Left renal cortex interstitium (tissue), 4 donors: Measurements from ENCODE around the gene RSBN1. TPM values are rescaled to one million over a fixed set of nuclear protein-coding genes. Genes with fewer than 3 reads are reported as not detected.
"Not testable (repeated sequence)": the region's sequence is repeated elsewhere in the genome, so short reads cannot be mapped to it uniquely, and the experiment has no call there.

Source experiments
- DNase-seq, 4 donors: peaks; one replicate each; pipeline ENCODE4 v3.0.0-alpha.2; 2013; ENCODE audit warnings: low read depth in 4 of 4, low spot score in 2 of 4, missing footprints in 1 of 4
- polyA plus RNA-seq, 4 donors: library from polyadenylated mRNA; unstranded; fragments of 120-200 nt; gene quantifications; one replicate each; pipeline ENCODE4 v1.2.1, GENCODE V29; 2013; ENCODE audit not compliant: insufficient read length in 4 of 4

The RSBN1 gene
- polyA plus RNA-seq, 4 donors = 21.8 to 31.1 (median 26.4) TPM

GRCh38 chr1:113749402-113749801, 62.9 kb downstream of the RSBN1 start:
- no peak for DNase-seq

- DNase-seq = no peak
Observed at GRCh38 chr1:113747376-113747775, 64.9 kb downstream of the RSBN1 start.

- no peak for DNase-seq
Observed at GRCh38 chr1:113745425-113745824, 66.9 kb downstream of the RSBN1 start.

GRCh38 chr1:113744114-113744513, 68.2 kb downstream of the RSBN1 start:
- DNase-seq = no peak

GRCh38 chr1:113742515-113742914, 69.8 kb downstream of the RSBN1 start:
- no peak for DNase-seq

- no peak for DNase-seq
Observed at GRCh38 chr1:113734357-113735055, 77.8 kb downstream of the RSBN1 start.

- no peak for DNase-seq
Observed at GRCh38 chr1:113732802-113733201, 79.5 kb downstream of the RSBN1 start.

GRCh38 chr1:113721010-113721409, 91.3 kb downstream of the RSBN1 start:
- DNase-seq = no peak

- not testable (repeated sequence) for DNase-seq
Observed at GRCh38 chr1:113718621-113719020, 93.7 kb downstream of the RSBN1 start.

- not testable (repeated sequence) for DNase-seq
Observed at GRCh38 chr1:113717506-113717905, 94.8 kb downstream of the RSBN1 start.

GRCh38 chr1:113714606-113715269, 97.5 kb downstream of the RSBN1 start:
- no peak for DNase-seq

Other genes with a start within 250 kb of the RSBN1 start
- 10 to 100 TPM; 22.2 to 28.2 (median 24.0) TPM for gene PHTF1, start 53.0 kb downstream of the RSBN1 start, polyA plus RNA-seq
- gene PTPN22, start 59.2 kb upstream of the RSBN1 start, polyA plus RNA-seq = under 1 TPM; 0.25 to 0.65 (median 0.45) TPM
- gene BCL2L15, start 75.1 kb upstream of the RSBN1 start, polyA plus RNA-seq = 1 to 10 TPM in 1 of 4 donors, under 1 TPM in 3; 0.65 to 1.6 (median 0.75) TPM
- 10 to 100 TPM; 20.6 to 54.3 (median 32.9) TPM for gene AP4B1, start 92.3 kb upstream of the RSBN1 start, polyA plus RNA-seq
- 10 to 100 TPM; 10.3 to 11.6 (median 10.7) TPM for gene DCLRE1B, start 92.8 kb upstream of the RSBN1 start, polyA plus RNA-seq
- gene HIPK1, start 116.8 kb upstream of the RSBN1 start, polyA plus RNA-seq = 10 to 100 TPM; 34.2 to 43.3 (median 41.7) TPM
- 100 to 1,000 TPM; 126 to 212 (median 159) TPM for gene OLFML3, start 167.0 kb upstream of the RSBN1 start, polyA plus RNA-seq